Fibroblast of the aortic adventitia (primary cell): ENCODE results near the gene ZNF92. TPM values are rescaled to one million over a fixed set of nuclear protein-coding genes. Genes with fewer than 3 reads are reported as not detected.
A peak's percentile ranks its signal among the peaks of the same experiment; 100 is the strongest.

Experiments used
- DNase-seq: peaks from one replicate; pipeline ENCODE4 v3.0.0-alpha.2; 2010; ENCODE audit warnings: low read depth
- H3K4me3 ChIP-seq: 2 replicates; pipeline ENCODE4 v1.5.1; 2011; ENCODE audit warnings: low read depth, mild to moderate bottlenecking, control low read depth, low read length, moderate library complexity
- total RNA-seq: library from RNA; depleted of rRNA; stranded (reverse); fragments of >200 nt; gene quantifications from 2 replicates; pipeline ENCODE4 v1.2.3, GENCODE V29; 2012; ENCODE audit warnings: low replicate concordance
- TF ChIP-seq, protein P1 (sequence below): IDR thresholded peaks from 2 replicates; pipeline ENCODE4 v1.5.1; 2011; ENCODE audit warnings: mild to moderate bottlenecking, low read length, control low read depth, inconsistent platforms; ENCODE audit not compliant: insufficient read depth

The ZNF92 gene
- total RNA-seq, 1 donor, result 7.7 TPM

GRCh38 chr7:65369843-65370242 lies 3.8 kb upstream of the ZNF92 start:
- DNase-seq, result no peak
- no peak overlapping the region for H3K4me3 ChIP-seq
- TF ChIP-seq, protein P1, sequence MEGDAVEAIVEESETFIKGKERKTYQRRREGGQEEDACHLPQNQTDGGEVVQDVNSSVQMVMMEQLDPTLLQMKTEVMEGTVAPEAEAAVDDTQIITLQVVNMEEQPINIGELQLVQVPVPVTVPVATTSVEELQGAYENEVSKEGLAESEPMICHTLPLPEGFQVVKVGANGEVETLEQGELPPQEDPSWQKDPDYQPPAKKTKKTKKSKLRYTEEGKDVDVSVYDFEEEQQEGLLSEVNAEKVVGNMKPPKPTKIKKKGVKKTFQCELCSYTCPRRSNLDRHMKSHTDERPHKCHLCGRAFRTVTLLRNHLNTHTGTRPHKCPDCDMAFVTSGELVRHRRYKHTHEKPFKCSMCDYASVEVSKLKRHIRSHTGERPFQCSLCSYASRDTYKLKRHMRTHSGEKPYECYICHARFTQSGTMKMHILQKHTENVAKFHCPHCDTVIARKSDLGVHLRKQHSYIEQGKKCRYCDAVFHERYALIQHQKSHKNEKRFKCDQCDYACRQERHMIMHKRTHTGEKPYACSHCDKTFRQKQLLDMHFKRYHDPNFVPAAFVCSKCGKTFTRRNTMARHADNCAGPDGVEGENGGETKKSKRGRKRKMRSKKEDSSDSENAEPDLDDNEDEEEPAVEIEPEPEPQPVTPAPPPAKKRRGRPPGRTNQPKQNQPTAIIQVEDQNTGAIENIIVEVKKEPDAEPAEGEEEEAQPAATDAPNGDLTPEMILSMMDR, result no peak

DNA sequence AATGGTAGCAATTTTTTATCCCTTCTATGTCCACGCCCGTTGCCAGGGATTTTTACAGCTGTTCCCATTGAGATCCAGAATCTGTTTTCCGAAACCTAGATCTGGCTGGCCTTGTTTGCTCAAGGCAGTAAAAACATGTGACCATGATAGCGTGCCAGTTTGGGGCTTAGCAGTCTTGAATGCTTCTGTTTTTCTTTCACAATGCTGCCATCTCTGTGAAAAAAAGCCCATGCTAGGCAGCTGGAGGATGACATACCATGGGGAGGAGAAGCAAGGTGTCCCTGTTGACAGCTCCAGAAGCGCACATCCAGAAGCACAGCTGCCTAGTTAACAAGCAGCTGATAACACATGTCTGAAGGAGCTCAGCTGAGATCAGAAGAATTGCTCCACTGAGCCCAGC lies 2.2 kb upstream of the ZNF92 start:
- H3K4me3 ChIP-seq, result no peak overlapping the region
- peak; percentile 22 for DNase-seq
- TF ChIP-seq, protein P1, result no peak

DNA sequence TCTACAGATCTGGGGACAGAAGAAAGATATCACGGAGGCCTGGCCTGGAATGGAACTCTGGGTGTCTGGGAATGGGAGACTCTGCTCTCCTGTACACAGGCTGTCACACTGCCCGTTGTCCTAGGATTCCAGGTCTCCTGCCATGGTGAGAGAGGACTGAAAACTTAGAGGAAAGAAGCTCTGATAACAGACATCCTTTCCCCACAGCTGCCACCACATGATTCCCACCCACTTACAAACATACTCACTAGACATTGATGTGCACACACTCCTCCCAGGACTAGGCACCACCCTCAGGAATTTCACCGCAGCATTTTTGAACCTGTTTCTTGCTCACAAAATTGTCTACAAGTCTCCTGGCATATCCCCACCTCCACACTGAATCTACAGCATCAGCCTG lies 5.7 kb downstream of the ZNF92 start:
- H3K4me3 ChIP-seq, result no peak overlapping the region
- peak; percentile 46 for DNase-seq
- TF ChIP-seq, protein P1, result no peak

GRCh38 chr7:65381742-65382141 lies 8.1 kb downstream of the ZNF92 start:
- no peak for DNase-seq
- TF ChIP-seq, protein P1, result no peak

DNA sequence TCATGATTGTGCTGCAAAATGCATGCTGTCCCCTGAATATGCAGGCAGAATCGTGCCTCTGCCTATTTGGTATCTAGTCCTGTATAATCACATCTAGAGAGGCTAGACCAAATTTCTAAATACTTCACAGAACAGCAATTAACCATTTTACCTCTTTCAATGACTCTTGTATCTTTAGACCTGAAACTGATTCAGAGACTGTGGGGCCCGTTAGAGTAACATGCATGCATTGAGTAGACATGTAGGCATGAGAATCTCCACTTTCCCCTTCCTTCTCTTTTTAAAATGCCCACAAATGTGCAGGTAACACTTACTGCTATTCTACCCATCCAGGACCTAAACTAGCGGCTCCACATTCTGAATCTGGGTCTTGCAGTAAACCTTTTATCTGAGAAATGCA lies 8.8 kb downstream of the ZNF92 start:
- no peak overlapping the region for H3K4me3 ChIP-seq
- TF ChIP-seq, protein P1, result no peak
- no peak for DNase-seq

More at GRCh38 chr7:65381742-65382141, 8.1 kb downstream of the ZNF92 start:
- H3K4me3 ChIP-seq, result no peak overlapping the region

DNA sequence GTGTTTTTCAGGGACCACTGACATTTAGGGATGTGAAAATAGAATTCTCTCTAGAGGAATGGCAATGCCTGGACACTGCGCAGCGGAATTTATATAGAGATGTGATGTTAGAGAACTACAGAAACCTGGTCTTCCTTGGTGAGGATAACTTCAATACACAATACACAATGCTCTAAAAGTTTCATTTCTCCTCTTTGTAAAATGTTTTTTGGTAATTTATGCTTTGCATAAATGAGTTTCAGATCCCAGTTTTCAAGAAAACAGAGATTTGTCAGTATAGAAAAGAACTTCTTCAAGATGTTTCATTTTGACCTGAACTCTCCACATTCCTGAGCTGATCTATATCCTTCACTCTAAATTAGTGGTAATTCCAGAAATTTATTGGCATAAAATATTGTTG lies 14.2 kb downstream of the ZNF92 start:
- no peak for DNase-seq
- no peak overlapping the region for H3K4me3 ChIP-seq
- TF ChIP-seq, protein P1, result no peak

DNA sequence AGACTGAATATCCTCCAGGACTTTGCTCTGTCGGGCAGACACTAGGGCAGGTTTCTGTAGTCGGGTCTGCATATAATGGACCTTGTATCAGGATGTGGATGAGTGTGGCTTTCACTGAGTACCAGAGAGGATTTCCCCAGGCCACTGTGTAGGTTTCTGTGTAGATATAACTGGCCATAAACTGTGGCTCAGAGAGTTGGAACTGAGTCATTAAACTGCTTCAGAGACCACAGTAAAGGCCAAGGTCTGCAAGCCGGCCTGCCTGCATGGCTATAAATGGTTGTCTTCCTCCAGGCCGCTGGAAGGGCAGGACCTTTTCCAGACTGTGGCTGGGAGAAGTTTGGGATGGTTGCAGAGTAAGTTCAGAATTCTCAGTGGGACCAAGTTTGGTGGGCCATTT lies 16.9 kb downstream of the ZNF92 start:
- TF ChIP-seq, protein P1, result no peak
- H3K4me3 ChIP-seq, result no peak overlapping the region
- DNase-seq, result no peak
